AG04450 (cell line): Measurements from ENCODE around the gene FAM222A. TPM values are rescaled to one million over a fixed set of nuclear protein-coding genes. Genes with fewer than 3 reads are reported as not detected.
A peak's percentile ranks its signal among the peaks of the same experiment; 100 is the strongest.

Experiments
- CTCF ChIA-PET: fragments of 300-600, 350-600 bp; formaldehyde crosslinking; extraction: SDS; loops from one replicate; lab custom pipeline; 2022; ENCODE audit warnings: antibody characterized with exemption, inconsistent platforms; lab: Charles Lee
- POLR2A ChIA-PET: fragments of 350-600 bp; formaldehyde crosslinking; extraction: SDS; loops from one replicate; lab custom pipeline; 2021; ENCODE audit warnings: antibody characterized with exemption, inconsistent platforms; lab: Yijun Ruan, JAX
- DNase-seq: peaks from one replicate; pipeline ENCODE4 v3.0.0-alpha.2; 2011; ENCODE audit warnings: low read depth, low spot score
- H3K27ac ChIP-seq: one replicate; pipeline ENCODE4 v1.5.1; 2012; ENCODE audit warnings: low read depth, low read length, control low read depth
- H3K27me3 ChIP-seq: one replicate; pipeline ENCODE4 v1.6.0; 2012; ENCODE audit warnings: low read length; ENCODE audit not compliant: control insufficient read depth, insufficient read depth
- H3K4me3 ChIP-seq: 2 replicates; pipeline ENCODE4 v1.5.1; 2011; ENCODE audit warnings: mild to moderate bottlenecking, low read depth, low read length, control low read depth
- H3K9me3 ChIP-seq: 2 replicates; pipeline ENCODE4 v1.5.1; 2012; ENCODE audit warnings: low read length; ENCODE audit not compliant: control insufficient read depth, insufficient read depth
- polyA plus RNA-seq: library from polyadenylated mRNA; depleted of rRNA; stranded (reverse); fragments of >200 nt; gene quantifications from 2 replicates; pipeline ENCODE4 v1.2.3, GENCODE V29; 2011
- TF ChIP-seq, protein P1 (sequence below): IDR thresholded peaks from 2 replicates; pipeline ENCODE4 v1.5.1; 2011; ENCODE audit warnings: low read depth, low read length, control low read depth, inconsistent platforms

The FAM222A gene
- polyA plus RNA-seq, 1 experiment, result 0.15 TPM

DNA sequence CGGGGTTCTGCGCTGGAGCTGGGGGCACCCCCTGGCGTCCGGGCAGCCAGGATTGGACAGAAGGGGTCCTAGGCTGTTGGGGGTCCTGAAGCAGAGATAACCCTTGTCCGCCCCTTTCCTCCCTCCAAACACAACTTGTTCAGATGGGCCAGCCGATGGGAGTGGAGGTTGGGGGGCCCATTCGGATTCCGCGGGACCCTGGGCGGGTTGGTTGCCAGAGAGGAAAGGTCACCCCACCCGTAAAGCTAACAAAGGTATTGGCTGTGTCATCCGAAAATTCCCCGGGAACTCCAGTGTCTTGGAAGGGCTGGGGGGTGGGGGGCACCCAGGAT lies 1.3 kb downstream of the FAM222A start:
- H3K4me3 ChIP-seq, result peak overlapping the region; percentile 34; the same call in 1 of the 2 replicates
- TF ChIP-seq, protein P1, sequence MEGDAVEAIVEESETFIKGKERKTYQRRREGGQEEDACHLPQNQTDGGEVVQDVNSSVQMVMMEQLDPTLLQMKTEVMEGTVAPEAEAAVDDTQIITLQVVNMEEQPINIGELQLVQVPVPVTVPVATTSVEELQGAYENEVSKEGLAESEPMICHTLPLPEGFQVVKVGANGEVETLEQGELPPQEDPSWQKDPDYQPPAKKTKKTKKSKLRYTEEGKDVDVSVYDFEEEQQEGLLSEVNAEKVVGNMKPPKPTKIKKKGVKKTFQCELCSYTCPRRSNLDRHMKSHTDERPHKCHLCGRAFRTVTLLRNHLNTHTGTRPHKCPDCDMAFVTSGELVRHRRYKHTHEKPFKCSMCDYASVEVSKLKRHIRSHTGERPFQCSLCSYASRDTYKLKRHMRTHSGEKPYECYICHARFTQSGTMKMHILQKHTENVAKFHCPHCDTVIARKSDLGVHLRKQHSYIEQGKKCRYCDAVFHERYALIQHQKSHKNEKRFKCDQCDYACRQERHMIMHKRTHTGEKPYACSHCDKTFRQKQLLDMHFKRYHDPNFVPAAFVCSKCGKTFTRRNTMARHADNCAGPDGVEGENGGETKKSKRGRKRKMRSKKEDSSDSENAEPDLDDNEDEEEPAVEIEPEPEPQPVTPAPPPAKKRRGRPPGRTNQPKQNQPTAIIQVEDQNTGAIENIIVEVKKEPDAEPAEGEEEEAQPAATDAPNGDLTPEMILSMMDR, result no peak
- ChIA-PET POLR2A (interaction anchor here (0.5 to 0.6 kb wide), 2 partner anchors 84 to 122 kb away, joined by 3 to 6 read pairs; no protein-coding TSS in a partner anchor), CTCF (no interaction called here)
- H3K9me3 ChIP-seq, result no peaks in the 10 kb centered on the region; the same call in 1 of the 2 replicates
- DNase-seq, result no peak
- H3K27me3 ChIP-seq, result peaks cover 70% of the 10 kb centered on the region
- H3K27ac ChIP-seq, result no peak overlapping the region

DNA sequence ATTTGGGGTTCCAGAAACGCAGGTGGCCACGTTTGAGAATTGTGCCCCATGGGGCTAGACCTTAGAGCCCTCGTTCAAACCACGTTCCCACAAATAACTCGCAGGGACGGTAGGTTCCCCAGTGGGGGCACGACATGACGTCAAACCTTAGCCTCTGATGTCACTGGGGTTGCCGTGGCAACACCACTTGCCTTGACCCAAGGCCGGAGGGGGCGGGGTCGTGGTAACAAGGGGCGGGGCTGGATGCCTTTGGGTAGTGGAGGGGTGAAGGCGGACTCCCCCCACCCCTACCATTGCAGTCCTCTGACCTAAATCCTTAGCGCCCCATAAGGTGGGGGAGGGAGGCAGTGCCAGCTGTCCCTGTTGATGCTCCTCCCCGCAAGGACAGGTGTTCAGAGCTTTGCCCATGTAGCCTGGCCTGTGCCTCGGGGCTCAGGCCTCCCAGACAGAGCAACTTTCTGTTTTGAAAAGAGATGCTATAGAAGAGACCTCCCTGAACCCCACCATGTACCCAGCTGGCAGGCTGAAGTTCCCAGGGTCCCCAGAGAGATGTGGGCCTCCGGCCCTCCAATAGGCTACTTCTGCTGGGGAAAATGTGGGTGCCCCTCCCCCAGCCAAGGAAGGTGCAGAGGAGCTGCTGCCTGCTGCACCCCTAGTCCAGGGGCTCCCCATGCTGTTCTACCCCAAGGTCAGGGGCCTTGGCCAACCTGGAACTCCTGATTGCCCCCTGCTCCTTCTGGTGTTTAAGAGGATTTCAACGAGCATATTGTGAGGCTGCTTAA lies 1.9 kb downstream of the FAM222A start:
- no peak overlapping the region for H3K27ac ChIP-seq
- no peak for DNase-seq
- POLR2A ChIA-PET, result no interaction called here
- no peak overlapping the region for H3K4me3 ChIP-seq
- peaks cover 68% of the 10 kb centered on the region for H3K27me3 ChIP-seq
- no peaks in the 10 kb centered on the region; the same call in 1 of the 2 replicates for H3K9me3 ChIP-seq
- CTCF ChIA-PET, result no interaction called here
- TF ChIP-seq, protein P1, result no peak

DNA sequence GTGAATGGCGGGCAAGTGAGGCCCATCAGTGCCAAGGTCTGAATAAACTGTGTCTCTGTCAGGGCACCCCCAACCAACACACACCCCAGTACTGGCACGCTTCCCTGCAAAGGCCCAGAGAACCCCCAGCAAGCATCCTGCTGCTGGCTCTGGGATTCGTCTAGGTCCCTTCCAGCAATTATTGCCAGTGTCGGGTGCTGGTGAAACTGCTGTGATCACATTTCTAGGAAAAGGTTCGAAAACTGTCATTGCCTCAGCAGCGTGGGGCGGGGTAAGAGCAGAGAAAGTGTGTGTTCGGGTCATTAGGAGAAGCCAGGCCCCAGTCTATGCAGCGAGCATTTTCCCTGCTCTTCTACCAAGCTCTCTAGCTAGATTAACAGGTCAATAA lies 2.5 kb downstream of the FAM222A start:
- H3K27ac ChIP-seq, result no peak overlapping the region
- ChIA-PET CTCF (interaction anchor here (1.1 kb wide), 1 partner anchor 59 kb away, joined by 3 read pairs; no protein-coding TSS in a partner anchor), POLR2A (no interaction called here)
- H3K27me3 ChIP-seq, result peaks cover 65% of the 10 kb centered on the region
- no peaks in the 10 kb centered on the region; the same call in 1 of the 2 replicates for H3K9me3 ChIP-seq
- DNase-seq, result no peak
- no peak overlapping the region for H3K4me3 ChIP-seq
- TF ChIP-seq, protein P1, result no peak

DNA sequence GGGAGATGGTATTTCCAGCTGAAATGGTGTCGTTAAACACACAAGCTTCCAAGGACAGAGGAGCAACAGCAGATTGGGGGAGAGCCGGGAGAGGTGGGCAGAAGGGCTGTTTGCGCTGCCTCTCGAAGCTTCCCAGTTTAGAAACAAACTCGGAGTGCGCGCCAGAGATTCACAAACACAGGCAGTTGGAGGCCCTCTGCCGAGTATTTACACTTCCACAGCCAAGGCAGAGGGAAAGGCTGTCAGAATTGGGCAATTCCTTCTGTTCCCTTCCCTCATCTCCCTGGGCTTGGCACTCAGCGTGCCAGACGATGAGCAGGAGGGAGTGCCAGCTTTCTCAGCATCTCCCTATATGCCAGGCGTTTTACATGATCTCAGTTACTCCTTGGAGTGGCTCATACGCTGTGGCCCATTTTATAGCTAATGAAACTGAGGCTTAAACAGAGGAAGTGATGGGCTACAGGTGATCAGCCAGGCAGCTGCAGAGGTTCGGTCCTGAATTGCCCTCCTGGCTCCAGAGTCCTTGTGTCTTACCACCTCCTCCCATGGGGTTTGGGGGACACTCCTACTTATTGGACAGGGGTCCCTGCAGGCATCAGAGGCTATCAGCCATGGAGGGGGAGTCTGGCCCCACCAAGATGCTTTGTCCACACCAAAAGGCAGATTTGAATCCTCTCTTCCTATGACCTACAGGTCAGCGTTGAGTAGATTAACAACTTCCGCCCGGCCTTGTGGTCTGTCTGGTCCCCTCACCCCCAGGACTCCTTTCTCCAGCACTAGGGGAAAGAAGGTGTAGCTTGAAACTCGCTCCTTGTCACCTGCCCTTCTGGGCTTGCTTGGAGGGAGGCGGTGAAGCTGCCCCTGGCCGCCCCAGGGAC lies 3.1 kb downstream of the FAM222A start:
- no peak for DNase-seq
- TF ChIP-seq, protein P1, result no peak
- ChIA-PET POLR2A (no interaction called here), CTCF (interaction anchor here (1.0 to 1.1 kb wide), 2 partner anchors 58 to 120 kb away, joined by 3 read pairs; no protein-coding TSS in a partner anchor)
- H3K9me3 ChIP-seq, result no peaks in the 10 kb centered on the region; the same call in 1 of the 2 replicates
- no peak overlapping the region for H3K27ac ChIP-seq
- no peak overlapping the region for H3K4me3 ChIP-seq
- peaks cover 58% of the 10 kb centered on the region for H3K27me3 ChIP-seq
